ENCODE data around the gene RGS1. TPM values are rescaled to one million over a fixed set of nuclear protein-coding genes. Genes with fewer than 3 reads are reported as not detected.
A peak's percentile ranks its signal among the peaks of the same experiment; 100 is the strongest.
"Not testable (repeated sequence)": the region's sequence is repeated elsewhere in the genome, so short reads cannot be mapped to it uniquely, and the experiment has no call there.

RGS1 gene
- 10 to 100 TPM; 23.9 to 85.6 (median 53.1) TPM for total RNA-seq

- no peak for DNase-seq (ENCODE audit: low spot score in 2 of 2)
- H3K4me3 ChIP-seq (ENCODE audit: low read depth, poor library complexity, severe bottlenecking) = no peak within 1 kb of the TSS
- TF ChIP-seq POLR2A (IDR thresholded peaks at IDR 0.05) = no peak
- TF ChIP-seq, protein P1, sequence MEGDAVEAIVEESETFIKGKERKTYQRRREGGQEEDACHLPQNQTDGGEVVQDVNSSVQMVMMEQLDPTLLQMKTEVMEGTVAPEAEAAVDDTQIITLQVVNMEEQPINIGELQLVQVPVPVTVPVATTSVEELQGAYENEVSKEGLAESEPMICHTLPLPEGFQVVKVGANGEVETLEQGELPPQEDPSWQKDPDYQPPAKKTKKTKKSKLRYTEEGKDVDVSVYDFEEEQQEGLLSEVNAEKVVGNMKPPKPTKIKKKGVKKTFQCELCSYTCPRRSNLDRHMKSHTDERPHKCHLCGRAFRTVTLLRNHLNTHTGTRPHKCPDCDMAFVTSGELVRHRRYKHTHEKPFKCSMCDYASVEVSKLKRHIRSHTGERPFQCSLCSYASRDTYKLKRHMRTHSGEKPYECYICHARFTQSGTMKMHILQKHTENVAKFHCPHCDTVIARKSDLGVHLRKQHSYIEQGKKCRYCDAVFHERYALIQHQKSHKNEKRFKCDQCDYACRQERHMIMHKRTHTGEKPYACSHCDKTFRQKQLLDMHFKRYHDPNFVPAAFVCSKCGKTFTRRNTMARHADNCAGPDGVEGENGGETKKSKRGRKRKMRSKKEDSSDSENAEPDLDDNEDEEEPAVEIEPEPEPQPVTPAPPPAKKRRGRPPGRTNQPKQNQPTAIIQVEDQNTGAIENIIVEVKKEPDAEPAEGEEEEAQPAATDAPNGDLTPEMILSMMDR (IDR thresholded peaks at IDR 0.05) = no peak
- 75 to 79% methylated on average over 7 of the region's 7 CpGs for WGBS, 2 donors
- intact Hi-C loops (cut with DNase I; ENCODE audit: low total_unique reads) = no loop called here
Observed at GRCh38 chr1:192575499-192576189, at the start of gene RGS1. Gene RGS1 (plus strand): TSS chr1:192575773. CDS start chr1:192575793, 20 bp downstream.

DNA sequence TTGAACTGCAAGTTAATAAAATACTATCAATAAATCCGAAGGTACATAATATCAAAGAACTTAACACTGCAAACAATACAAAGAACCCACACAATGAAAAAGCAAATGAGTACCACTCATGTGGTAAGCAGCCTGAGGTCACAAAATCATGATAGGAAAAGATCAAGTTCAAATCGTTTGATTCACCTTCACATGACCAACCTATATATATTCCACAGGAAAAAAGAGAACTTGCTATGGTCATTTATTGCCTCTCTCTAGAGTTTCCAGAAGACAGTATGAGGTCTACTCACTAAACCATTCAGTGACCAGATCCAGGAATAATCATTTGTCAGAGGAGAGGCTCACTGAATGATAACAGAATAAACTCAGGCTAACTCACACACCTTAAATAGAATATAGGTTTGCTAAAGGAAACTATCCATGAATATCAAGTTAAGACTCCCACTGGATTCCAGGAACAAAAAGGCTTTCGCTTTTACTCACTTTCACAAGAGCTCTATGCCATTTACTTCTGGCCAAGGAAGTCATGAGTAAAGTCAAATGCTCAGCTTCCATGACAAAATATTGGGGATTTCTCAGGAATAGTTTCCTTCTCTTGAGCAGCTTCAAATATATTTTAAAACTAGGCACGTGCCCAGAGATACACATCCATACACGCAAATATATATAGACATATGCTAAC lies 48.3 kb upstream of the RGS1 start:
- H3K4me3 ChIP-seq (ENCODE audit: low read depth, poor library complexity, severe bottlenecking) = no peak overlapping the region
- WGBS, 2 donors = 89% methylated on average over 5 of the region's 5 CpGs
- no peak for TF ChIP-seq POLR2A (IDR thresholded peaks at IDR 0.05)
- no peak for DNase-seq (ENCODE audit: low spot score in 2 of 2)
- intact Hi-C loops (cut with DNase I; ENCODE audit: low total_unique reads) = no loop called here

DNA sequence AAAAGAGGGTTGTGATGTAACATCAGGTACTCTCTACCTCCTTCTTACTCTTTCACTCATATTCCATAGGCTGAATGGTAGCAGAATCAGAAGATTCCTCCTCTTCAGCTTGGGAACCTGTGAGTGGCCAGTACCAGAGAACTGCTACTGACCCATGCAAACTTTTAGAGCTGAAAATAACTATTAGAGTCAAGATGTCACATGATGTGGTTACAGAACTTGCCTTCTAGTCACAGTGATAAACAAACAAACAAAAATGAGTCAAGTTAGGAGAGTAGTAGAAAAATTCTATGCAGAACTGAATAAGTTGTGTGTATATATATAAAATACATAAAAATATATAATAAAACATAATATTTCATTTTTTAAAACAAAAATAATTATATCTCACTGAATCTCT lies 47.6 kb upstream of the RGS1 start:
- intact Hi-C loops (cut with DNase I; ENCODE audit: low total_unique reads) = no loop called here
- TF ChIP-seq POLR2A (IDR thresholded peaks at IDR 0.05) = no peak
- TF ChIP-seq, protein P1 (IDR thresholded peaks at IDR 0.05) = no peak
- no peak overlapping the region for H3K4me3 ChIP-seq (ENCODE audit: low read depth, poor library complexity, severe bottlenecking)
- DNase-seq (ENCODE audit: low spot score in 2 of 2) = no peak

DNA sequence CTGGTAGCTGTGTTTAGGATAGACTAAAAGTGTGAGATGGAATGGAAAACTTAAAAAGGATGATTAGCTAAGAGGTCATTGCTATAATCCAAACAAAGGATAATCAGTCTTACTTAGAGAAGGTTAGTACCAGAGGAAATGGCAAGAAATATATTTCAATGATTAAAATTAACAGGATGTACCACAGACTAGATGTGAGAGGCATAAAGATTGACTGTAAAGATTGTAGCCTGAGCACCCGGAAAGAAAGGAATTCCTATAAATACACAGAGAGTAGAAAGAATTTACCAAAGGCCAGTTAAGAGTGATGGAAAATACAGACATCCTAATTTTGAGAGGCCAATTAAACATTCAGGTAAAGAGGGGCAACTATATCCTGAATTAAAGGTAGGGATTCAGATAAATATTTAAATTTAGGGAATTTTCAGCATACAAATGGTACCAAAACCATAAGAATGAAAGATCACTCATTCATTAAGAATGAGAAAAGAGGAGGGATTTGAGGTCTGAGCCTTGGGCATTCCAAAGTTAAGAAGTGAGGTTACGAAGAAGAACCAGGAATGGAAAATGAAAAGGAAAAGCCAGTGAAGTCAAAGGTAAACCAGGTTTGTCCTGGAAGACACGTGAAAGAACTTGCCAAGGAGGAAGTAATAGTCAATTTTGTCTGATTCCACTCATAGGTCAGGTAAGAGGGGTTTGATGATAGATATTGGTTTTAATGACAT lies 46.4 kb upstream of the RGS1 start:
- intact Hi-C loops (cut with DNase I; ENCODE audit: low total_unique reads) = no loop called here
- no peak overlapping the region for H3K4me3 ChIP-seq (ENCODE audit: low read depth, poor library complexity, severe bottlenecking)
- DNase-seq (ENCODE audit: low spot score in 2 of 2) = no peak
- no peak for TF ChIP-seq POLR2A (IDR thresholded peaks at IDR 0.05)
- TF ChIP-seq, protein P1 (IDR thresholded peaks at IDR 0.05) = no peak
- 81 to 82% methylated on average over 3 of the region's 3 CpGs for WGBS, 2 donors

DNA sequence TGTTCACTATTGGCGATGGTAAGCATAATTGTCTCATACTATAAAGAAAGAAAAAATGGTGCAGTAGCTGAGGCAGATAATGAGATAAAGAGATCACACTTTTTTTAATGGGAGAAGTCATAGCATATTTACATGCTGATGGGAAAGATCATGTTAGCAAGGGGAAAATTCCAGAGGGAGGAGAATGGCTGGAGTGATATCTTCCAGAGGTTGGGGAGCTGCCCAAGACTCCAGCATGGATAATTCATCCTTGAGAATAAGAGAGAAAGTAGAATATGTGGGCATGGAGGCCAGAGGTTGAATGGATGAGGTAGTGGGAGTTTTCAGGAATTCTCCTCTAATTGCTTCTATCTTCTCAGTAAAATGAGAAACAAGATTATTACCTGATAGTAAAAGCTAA lies 45.8 kb upstream of the RGS1 start:
- 91 to 92% methylated on average over 1 of the region's 1 CpG for WGBS, 2 donors
- intact Hi-C loops (cut with DNase I; ENCODE audit: low total_unique reads) = no loop called here
- H3K4me3 ChIP-seq (ENCODE audit: low read depth, poor library complexity, severe bottlenecking) = no peak overlapping the region
- TF ChIP-seq POLR2A (IDR thresholded peaks at IDR 0.05) = no peak
- TF ChIP-seq, protein P1 (IDR thresholded peaks at IDR 0.05) = no peak
- no peak for DNase-seq (ENCODE audit: low spot score in 2 of 2)

DNA sequence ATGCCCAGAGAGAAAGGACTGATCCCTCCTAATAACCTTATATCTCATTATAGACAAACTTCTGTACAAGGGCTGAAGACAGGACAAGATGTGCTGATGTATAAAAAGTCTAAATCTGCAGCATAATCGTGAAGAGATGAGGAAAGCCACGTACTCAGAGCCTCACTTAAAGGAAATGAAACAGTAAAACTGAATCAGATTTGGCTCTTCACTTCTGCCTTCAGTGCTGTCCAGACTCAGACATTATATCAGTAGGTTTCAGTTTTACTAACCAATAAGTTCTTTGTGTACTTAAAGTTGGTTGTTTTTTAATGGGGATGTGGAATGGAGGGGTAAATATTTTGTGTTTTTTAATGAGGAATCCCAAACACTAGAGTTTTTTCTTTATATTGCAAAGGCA lies 45.3 kb upstream of the RGS1 start:
- 21% methylated on average over 2 of the region's 2 CpGs for WGBS, 2 donors
- no peak for DNase-seq (ENCODE audit: low spot score in 2 of 2)

GRCh38 chr1:192531037-192531703 lies 44.4 kb upstream of the RGS1 start:
- DNase-seq (ENCODE audit: low spot score in 2 of 2) = peak; percentile 66 to 84
- 66 to 69% methylated on average over 6 of the region's 6 CpGs for WGBS, 2 donors
- H3K4me3 ChIP-seq (ENCODE audit: low read depth, poor library complexity, severe bottlenecking); intact Hi-C loops (cut with DNase I; ENCODE audit: low total_unique reads): not testable (repeated sequence)

More for the DNA sequence above, 45.3 kb upstream of the RGS1 start:
- no peak overlapping the region for H3K4me3 ChIP-seq (ENCODE audit: low read depth, poor library complexity, severe bottlenecking)
- intact Hi-C loops (cut with DNase I; ENCODE audit: low total_unique reads) = no loop called here
- TF ChIP-seq, protein P1 (IDR thresholded peaks at IDR 0.05) = no peak
- TF ChIP-seq POLR2A (IDR thresholded peaks at IDR 0.05) = no peak
